ENCODE measurements around the gene CEP83.

DNA sequence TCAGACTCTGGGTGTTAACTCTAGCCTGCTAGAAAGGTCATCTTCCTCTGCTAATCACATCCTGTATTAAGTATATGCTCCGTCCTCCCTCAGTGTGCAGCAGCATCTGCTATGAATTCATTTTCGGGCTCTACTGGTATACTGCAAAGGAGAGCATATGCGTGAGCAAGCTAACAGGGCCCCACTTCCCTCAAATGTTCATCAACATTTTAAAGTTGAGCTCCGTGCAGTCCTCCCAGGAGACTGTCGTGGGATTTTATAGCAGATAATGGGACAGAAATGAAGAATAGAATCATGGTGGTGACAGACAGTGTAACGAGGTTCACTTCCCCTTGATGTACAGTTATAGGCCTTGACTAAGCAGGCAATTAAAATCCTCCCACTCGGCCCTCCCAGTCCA lies 179.6 kb downstream of the CEP83 start:
- TF ChIP-seq MCM7 (IDR thresholded peaks at IDR 0.05) (no peak), CBFB (CRISPR knock-in tag; IDR thresholded peaks at IDR 0.05) (no peak), KDM2B (CRISPR knock-in tag; IDR thresholded peaks at IDR 0.05) (no peak), FOXJ3 (CRISPR knock-in tag; IDR thresholded peaks at IDR 0.05) (no peak), ZFP36 (IDR thresholded peaks at IDR 0.05; ENCODE audit: low read depth, low read length, partially characterized antibody) (no peak), FOSL1 (tag; conservative IDR thresholded peaks at IDR 0.05) (no peak), SRSF7 (optimal IDR thresholded peaks at IDR 0.05; ENCODE audit: low read depth, low read length) (no peak), MEF2A (IDR thresholded peaks at IDR 0.05; ENCODE audit: control insufficient read depth, low read depth, low read length) (no peak), NFRKB (IDR thresholded peaks at IDR 0.05; ENCODE audit: low read depth) (no peak)
- TF ChIP-seq, protein P1, sequence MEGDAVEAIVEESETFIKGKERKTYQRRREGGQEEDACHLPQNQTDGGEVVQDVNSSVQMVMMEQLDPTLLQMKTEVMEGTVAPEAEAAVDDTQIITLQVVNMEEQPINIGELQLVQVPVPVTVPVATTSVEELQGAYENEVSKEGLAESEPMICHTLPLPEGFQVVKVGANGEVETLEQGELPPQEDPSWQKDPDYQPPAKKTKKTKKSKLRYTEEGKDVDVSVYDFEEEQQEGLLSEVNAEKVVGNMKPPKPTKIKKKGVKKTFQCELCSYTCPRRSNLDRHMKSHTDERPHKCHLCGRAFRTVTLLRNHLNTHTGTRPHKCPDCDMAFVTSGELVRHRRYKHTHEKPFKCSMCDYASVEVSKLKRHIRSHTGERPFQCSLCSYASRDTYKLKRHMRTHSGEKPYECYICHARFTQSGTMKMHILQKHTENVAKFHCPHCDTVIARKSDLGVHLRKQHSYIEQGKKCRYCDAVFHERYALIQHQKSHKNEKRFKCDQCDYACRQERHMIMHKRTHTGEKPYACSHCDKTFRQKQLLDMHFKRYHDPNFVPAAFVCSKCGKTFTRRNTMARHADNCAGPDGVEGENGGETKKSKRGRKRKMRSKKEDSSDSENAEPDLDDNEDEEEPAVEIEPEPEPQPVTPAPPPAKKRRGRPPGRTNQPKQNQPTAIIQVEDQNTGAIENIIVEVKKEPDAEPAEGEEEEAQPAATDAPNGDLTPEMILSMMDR (IDR thresholded peaks at IDR 0.05 in 2 of 3, conservative IDR thresholded peaks at IDR 0.05 in 1 of 3; ENCODE audit: insufficient read depth in 2 of 3, low read depth in 1 of 3, low read length in 3 of 3): no peak
- TF ChIP-seq, protein P2, sequence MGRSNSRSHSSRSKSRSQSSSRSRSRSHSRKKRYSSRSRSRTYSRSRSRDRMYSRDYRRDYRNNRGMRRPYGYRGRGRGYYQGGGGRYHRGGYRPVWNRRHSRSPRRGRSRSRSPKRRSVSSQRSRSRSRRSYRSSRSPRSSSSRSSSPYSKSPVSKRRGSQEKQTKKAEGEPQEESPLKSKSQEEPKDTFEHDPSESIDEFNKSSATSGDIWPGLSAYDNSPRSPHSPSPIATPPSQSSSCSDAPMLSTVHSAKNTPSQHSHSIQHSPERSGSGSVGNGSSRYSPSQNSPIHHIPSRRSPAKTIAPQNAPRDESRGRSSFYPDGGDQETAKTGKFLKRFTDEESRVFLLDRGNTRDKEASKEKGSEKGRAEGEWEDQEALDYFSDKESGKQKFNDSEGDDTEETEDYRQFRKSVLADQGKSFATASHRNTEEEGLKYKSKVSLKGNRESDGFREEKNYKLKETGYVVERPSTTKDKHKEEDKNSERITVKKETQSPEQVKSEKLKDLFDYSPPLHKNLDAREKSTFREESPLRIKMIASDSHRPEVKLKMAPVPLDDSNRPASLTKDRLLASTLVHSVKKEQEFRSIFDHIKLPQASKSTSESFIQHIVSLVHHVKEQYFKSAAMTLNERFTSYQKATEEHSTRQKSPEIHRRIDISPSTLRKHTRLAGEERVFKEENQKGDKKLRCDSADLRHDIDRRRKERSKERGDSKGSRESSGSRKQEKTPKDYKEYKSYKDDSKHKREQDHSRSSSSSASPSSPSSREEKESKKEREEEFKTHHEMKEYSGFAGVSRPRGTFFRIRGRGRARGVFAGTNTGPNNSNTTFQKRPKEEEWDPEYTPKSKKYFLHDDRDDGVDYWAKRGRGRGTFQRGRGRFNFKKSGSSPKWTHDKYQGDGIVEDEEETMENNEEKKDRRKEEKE (IDR thresholded peaks at IDR 0.05; ENCODE audit: borderline replicate concordance in 1 of 2, control insufficient read depth in 1 of 2, low read depth in 2 of 2, low read length in 1 of 2): no peak
- TF ChIP-seq, protein P3, sequence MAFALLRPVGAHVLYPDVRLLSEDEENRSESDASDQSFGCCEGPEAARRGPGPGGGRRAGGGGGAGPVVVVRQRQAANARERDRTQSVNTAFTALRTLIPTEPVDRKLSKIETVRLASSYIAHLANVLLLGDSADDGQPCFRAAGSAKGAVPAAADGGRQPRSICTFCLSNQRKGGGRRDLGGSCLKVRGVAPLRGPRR (CRISPR knock-in tag; IDR thresholded peaks at IDR 0.05): no peak

All from K562 (cell line).